ENCODE results near the gene PPM1N.
"Not testable (repeated sequence)": the region's sequence is repeated elsewhere in the genome, so short reads cannot be mapped to it uniquely, and the experiment has no call there.

Gene PPM1N

GRCh38 chr19:45508861-45509691 lies 10.8 kb downstream of the PPM1N start:
- DNase-seq (ENCODE audit: low read depth, low spot score), result no peak

- no peak for DNase-seq (ENCODE audit: low read depth, low spot score)
Measured at GRCh38 chr19:45509692-45510015, 11.4 kb downstream of the PPM1N start.

GRCh38 chr19:45510352-45510751 lies 12.1 kb downstream of the PPM1N start:
- DNase-seq (ENCODE audit: low read depth, low spot score), result not testable (repeated sequence)

GRCh38 chr19:45511074-45511473 lies 12.8 kb downstream of the PPM1N start:
- DNase-seq (ENCODE audit: low read depth, low spot score), result no peak

- DNase-seq (ENCODE audit: low read depth, low spot score), result no peak
Measured at GRCh38 chr19:45512881-45513483, 14.7 kb downstream of the PPM1N start.

- DNase-seq (ENCODE audit: low read depth, low spot score), result no peak
Measured at GRCh38 chr19:45514376-45515051, 16.3 kb downstream of the PPM1N start.

GRCh38 chr19:45515081-45515624 lies 16.9 kb downstream of the PPM1N start:
- no peak for DNase-seq (ENCODE audit: low read depth, low spot score)

- no peak for DNase-seq (ENCODE audit: low read depth, low spot score)
Measured at GRCh38 chr19:45515807-45516401, 17.7 kb downstream of the PPM1N start.

GRCh38 chr19:45517238-45517637 lies 19.0 kb downstream of the PPM1N start:
- DNase-seq (ENCODE audit: low read depth, low spot score), result no peak

GRCh38 chr19:45517641-45518468 lies 19.6 kb downstream of the PPM1N start:
- no peak for DNase-seq (ENCODE audit: low read depth, low spot score)

GRCh38 chr19:45518469-45518826 lies 20.2 kb downstream of the PPM1N start:
- DNase-seq (ENCODE audit: low read depth, low spot score), result no peak

- no peak for DNase-seq (ENCODE audit: low read depth, low spot score)
Measured at GRCh38 chr19:45522010-45522941, 24.0 kb downstream of the PPM1N start.

GRCh38 chr19:45523642-45524256 lies 25.5 kb downstream of the PPM1N start:
- peak; percentile 55 for DNase-seq (ENCODE audit: low read depth, low spot score)

- DNase-seq (ENCODE audit: low read depth, low spot score), result no peak
Measured at GRCh38 chr19:45524575-45525129, 26.4 kb downstream of the PPM1N start.

GRCh38 chr19:45526143-45526542 lies 27.9 kb downstream of the PPM1N start:
- DNase-seq (ENCODE audit: low read depth, low spot score), result no peak

GRCh38 chr19:45526971-45527370 lies 28.7 kb downstream of the PPM1N start:
- no peak for DNase-seq (ENCODE audit: low read depth, low spot score)

GRCh38 chr19:45527731-45528130 lies 29.5 kb downstream of the PPM1N start:
- DNase-seq (ENCODE audit: low read depth, low spot score), result no peak

- DNase-seq (ENCODE audit: low read depth, low spot score), result no peak
Measured at GRCh38 chr19:45528149-45528743, 30.0 kb downstream of the PPM1N start.

Data from brain pericyte (primary cell).